ENCODE measurements around the gene PNPO. TPM values are rescaled to one million over a fixed set of nuclear protein-coding genes. Genes with fewer than 3 reads are reported as not detected.
A peak's percentile ranks its signal among the peaks of the same experiment; 100 is the strongest.

PNPO gene
- total and polyA plus RNA-seq, 2 of the 13 experiments (the other 11 are each of a cell fraction or from before 2014, with no cell fraction given): 47.9 to 63.3 TPM

DNA sequence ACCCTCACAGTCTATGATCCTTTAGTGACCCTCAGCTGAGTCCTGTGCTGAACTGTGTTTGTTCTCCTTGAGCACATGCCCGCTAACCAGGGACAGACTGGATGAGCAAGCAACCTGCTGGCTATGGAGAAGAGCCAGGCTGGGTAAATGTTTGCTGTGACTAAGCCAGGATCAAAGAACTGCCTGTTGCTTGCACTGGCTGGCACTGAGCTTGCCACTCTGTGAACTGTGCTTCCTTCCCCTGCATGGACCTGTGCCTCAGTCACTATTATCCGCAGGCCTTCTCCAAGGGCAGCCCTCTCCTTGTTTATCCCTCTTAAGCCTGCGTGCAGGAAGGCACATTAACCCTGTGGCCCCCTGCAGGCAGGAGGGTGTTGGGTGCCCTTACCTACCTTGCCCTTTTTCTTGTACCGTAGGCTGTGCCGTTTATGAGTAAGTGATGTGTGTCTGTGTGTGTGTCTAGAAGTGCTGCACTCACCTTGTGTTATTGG, 7.4 kb downstream of the PNPO start (continued):
- TF ChIP-seq, protein P1, sequence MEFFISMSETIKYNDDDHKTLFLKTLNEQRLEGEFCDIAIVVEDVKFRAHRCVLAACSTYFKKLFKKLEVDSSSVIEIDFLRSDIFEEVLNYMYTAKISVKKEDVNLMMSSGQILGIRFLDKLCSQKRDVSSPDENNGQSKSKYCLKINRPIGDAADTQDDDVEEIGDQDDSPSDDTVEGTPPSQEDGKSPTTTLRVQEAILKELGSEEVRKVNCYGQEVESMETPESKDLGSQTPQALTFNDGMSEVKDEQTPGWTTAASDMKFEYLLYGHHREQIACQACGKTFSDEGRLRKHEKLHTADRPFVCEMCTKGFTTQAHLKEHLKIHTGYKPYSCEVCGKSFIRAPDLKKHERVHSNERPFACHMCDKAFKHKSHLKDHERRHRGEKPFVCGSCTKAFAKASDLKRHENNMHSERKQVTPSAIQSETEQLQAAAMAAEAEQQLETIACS (CRISPR knock-in tag; IDR thresholded peaks at IDR 0.05): no peak
- TF ChIP-seq SIX4 (CRISPR knock-in tag; IDR thresholded peaks at IDR 0.05) (no peak), RFX3 (CRISPR knock-in tag; IDR thresholded peaks at IDR 0.05) (no peak), TCF12 (IDR thresholded peaks at IDR 0.05) (no peak), TCF12 (CRISPR knock-in tag; IDR thresholded peaks at IDR 0.05) (0 out of 2 replicates have a peak, but pooled peaks have one; percentile 34), ZNF737 (CRISPR knock-in tag; IDR thresholded peaks at IDR 0.05; ENCODE audit: borderline replicate concordance) (no peak), ZNF670 (CRISPR knock-in tag; IDR thresholded peaks at IDR 0.05; ENCODE audit: borderline replicate concordance) (peak; percentile 74; the same call in 1 of the 2 replicates), ZNF282 (IDR thresholded peaks at IDR 0.05; ENCODE audit: partially characterized antibody) (no peak), HNRNPL (IDR thresholded peaks at IDR 0.05; ENCODE audit: low read depth, low read length) (peak; percentile 97), RBM39 (IDR thresholded peaks at IDR 0.05; ENCODE audit: low read depth, low read length, poor library complexity, severe bottlenecking) (peak; percentile 4), SNAPC2 (CRISPR knock-in tag; IDR thresholded peaks at IDR 0.05) (no peak), CHCHD3 (CRISPR knock-in tag; IDR thresholded peaks at IDR 0.05) (no peak), MEIS2 (CRISPR knock-in tag; IDR thresholded peaks at IDR 0.05) (no peak), RBAK (CRISPR knock-in tag; IDR thresholded peaks at IDR 0.05) (no peak), ATAD3A (CRISPR knock-in tag; IDR thresholded peaks at IDR 0.05) (no peak), SYNCRIP (IDR thresholded peaks at IDR 0.05; ENCODE audit: insufficient read depth, low read depth, low read length) (no peak), ZNF350 (CRISPR knock-in tag; IDR thresholded peaks at IDR 0.05; ENCODE audit: borderline replicate concordance, low read depth) (no peak), ZNF550 (CRISPR knock-in tag; IDR thresholded peaks at IDR 0.05; ENCODE audit: borderline replicate concordance) (no peak)
- TF ChIP-seq, protein P2, sequence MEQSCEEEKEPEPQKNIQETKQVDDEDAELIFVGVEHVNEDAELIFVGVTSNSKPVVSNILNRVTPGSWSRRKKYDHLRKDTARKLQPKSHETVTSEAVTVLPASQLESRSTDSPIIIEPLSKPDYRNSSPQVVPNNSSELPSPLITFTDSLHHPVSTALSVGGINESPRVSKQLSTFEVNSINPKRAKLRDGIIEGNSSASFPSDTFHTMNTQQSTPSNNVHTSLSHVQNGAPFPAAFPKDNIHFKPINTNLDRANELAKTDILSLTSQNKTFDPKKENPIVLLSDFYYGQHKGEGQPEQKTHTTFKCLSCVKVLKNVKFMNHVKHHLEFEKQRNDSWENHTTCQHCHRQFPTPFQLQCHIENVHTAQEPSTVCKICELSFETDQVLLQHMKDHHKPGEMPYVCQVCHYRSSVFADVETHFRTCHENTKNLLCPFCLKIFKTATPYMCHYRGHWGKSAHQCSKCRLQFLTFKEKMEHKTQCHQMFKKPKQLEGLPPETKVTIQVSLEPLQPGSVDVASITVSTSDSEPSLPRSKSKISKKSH (CRISPR knock-in tag; IDR thresholded peaks at IDR 0.05; ENCODE audit: borderline replicate concordance): no peak
- TF ChIP-seq, protein P3, sequence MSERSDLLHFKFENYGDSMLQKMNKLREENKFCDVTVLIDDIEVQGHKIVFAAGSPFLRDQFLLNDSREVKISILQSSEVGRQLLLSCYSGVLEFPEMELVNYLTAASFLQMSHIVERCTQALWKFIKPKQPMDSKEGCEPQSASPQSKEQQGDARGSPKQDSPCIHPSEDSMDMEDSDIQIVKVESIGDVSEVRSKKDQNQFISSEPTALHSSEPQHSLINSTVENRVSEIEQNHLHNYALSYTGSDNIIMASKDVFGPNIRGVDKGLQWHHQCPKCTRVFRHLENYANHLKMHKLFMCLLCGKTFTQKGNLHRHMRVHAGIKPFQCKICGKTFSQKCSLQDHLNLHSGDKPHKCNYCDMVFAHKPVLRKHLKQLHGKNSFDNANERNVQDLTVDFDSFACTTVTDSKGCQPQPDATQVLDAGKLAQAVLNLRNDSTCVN (CRISPR knock-in tag; IDR thresholded peaks at IDR 0.05; ENCODE audit: borderline replicate concordance): 0 out of 2 replicates have a peak, but pooled peaks have one; percentile 16
- TF ChIP-seq, protein P4, sequence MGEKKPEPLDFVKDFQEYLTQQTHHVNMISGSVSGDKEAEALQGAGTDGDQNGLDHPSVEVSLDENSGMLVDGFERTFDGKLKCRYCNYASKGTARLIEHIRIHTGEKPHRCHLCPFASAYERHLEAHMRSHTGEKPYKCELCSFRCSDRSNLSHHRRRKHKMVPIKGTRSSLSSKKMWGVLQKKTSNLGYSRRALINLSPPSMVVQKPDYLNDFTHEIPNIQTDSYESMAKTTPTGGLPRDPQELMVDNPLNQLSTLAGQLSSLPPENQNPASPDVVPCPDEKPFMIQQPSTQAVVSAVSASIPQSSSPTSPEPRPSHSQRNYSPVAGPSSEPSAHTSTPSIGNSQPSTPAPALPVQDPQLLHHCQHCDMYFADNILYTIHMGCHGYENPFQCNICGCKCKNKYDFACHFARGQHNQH (CRISPR knock-in tag; IDR thresholded peaks at IDR 0.05): no peak
- TF ChIP-seq, protein P5, sequence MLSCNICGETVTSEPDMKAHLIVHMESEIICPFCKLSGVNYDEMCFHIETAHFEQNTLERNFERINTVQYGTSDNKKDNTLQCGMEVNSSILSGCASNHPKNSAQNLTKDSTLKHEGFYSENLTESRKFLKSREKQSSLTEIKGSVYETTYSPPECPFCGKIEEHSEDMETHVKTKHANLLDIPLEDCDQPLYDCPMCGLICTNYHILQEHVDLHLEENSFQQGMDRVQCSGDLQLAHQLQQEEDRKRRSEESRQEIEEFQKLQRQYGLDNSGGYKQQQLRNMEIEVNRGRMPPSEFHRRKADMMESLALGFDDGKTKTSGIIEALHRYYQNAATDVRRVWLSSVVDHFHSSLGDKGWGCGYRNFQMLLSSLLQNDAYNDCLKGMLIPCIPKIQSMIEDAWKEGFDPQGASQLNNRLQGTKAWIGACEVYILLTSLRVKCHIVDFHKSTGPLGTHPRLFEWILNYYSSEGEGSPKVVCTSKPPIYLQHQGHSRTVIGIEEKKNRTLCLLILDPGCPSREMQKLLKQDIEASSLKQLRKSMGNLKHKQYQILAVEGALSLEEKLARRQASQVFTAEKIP (CRISPR knock-in tag; IDR thresholded peaks at IDR 0.05; ENCODE audit: borderline replicate concordance): no peak
- TF ChIP-seq, protein P6, sequence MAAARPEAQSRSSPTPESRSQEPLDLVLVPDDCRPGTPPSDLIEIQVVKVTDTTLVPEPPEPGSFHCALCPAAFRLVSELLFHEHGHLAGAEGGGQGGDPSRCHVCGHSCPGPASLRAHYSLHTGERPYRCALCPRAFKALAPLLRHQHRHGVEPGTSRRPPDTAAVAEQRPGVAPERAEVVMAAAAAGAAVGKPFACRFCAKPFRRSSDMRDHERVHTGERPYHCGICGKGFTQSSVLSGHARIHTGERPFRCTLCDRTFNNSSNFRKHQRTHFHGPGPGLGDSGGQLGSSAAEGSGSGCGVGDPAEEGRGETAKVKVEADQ (CRISPR knock-in tag; IDR thresholded peaks at IDR 0.05; ENCODE audit: borderline replicate concordance): 0 out of 2 replicates have a peak, but pooled peaks have one; percentile 25
